ENCODE data around the gene FNIP2. TPM values are rescaled to one million over a fixed set of nuclear protein-coding genes. Genes with fewer than 3 reads are reported as not detected.

FNIP2 gene
- total and polyA plus RNA-seq, 2 experiments from 2014 or later, result 1.8 to 22.4 TPM

DNA sequence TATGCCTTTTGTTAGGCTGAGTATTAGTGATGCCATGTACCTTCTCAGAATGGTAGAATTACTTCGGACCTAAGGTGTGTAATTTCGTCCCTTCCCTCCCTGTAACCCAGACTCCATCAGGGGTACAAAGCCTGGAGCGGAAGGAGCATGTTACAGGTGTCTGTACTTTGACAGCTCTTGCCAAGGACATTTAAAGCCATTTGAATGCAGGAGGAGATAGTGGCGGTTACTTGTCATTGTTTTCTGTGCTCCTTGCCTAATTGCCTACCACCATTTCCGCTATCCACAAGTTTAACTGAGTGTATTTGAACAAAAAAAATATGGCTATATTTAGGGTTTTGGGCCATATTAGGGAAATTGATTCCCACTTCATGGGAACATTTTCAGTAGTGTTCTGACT lies 1.8 kb downstream of the FNIP2 start:
- Histone ChIP-seq H3K9me2 (ENCODE audit: insufficient read depth) (no peaks in the 10 kb centered on the region), H4K20me1 (ENCODE audit: insufficient read depth) (no peaks in the 10 kb centered on the region), H3K4me2 (ENCODE audit: unreplicated experiment) (peak overlapping the region; percentile 91), H3K79me2 (ENCODE audit: insufficient read depth) (peaks cover 60% of the 10 kb centered on the region), H3K27me3 (replicated peaks; ENCODE audit: insufficient read depth) (no peaks in the 10 kb centered on the region), H3K4me1 (ENCODE audit: insufficient read depth) (peaks cover 20% of the 10 kb centered on the region), H3K36me3 (ENCODE audit: low read depth) (no peaks in the 10 kb centered on the region), H3K4me3 (no peak overlapping the region), H2AFZ (no peak overlapping the region), H3K9me3 (ENCODE audit: low read depth) (no peaks in the 10 kb centered on the region), H3K27ac (no peak overlapping the region), H3F3A (ENCODE audit: insufficient read depth) (peaks cover 16% of the 10 kb centered on the region; the same call in 1 of the 2 replicates), H3K9ac (no peak overlapping the region)
- 96 to 98% methylated on average over 5 of the region's 5 CpGs for WGBS, 2 experiments (ENCODE audit: low coverage in 1 of 2, low lambda C conversion rate in 2 of 2, missing lambda C conversion rate in 2 of 2)
- in situ Hi-C loops (cut with MboI), result no loop called here
- no peak for TF ChIP-seq EZH2phosphoT487 (IDR thresholded peaks at IDR 0.05; ENCODE audit: insufficient read depth, low read depth)
- no peak for TF ChIP-seq EZH2 (IDR thresholded peaks at IDR 0.05; ENCODE audit: insufficient read depth, poor library complexity, severe bottlenecking)
- DNase-seq, result no peak

DNA sequence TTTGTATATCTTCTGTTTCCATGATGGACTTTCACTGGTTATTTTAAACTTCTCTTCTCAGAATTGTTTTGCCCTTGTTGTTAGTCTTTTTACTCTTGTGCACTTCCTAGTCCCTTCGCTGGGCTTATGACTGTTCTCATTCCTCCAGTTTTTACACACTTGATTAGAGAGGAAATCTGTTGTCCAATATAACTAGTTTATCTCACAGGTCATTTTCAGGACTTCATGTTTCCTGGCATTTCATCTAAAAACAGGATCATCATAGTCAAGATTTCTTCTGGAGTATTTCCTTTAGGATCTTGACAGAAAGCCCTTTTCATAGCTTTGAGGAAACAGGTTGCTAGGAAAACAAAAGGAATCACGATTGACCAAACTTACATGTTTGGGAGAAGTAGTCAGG lies 3.0 kb downstream of the FNIP2 start:
- peaks cover 71% of the 10 kb centered on the region for H3K79me2 ChIP-seq (ENCODE audit: insufficient read depth)
- no peak overlapping the region for H2AFZ ChIP-seq
- H3F3A ChIP-seq (ENCODE audit: insufficient read depth), result peaks cover 23% of the 10 kb centered on the region; the same call in 1 of the 2 replicates
- H3K9me2 ChIP-seq (ENCODE audit: insufficient read depth), result no peaks in the 10 kb centered on the region
- H3K4me1 ChIP-seq (ENCODE audit: insufficient read depth), result peaks cover 23% of the 10 kb centered on the region
- H4K20me1 ChIP-seq (ENCODE audit: insufficient read depth), result no peaks in the 10 kb centered on the region
- H3K9me3 ChIP-seq (ENCODE audit: low read depth), result no peaks in the 10 kb centered on the region
- H3K4me3 ChIP-seq, result no peak overlapping the region
- in situ Hi-C loops (cut with MboI), result no loop called here
- no peaks in the 10 kb centered on the region for H3K27me3 ChIP-seq (replicated peaks; ENCODE audit: insufficient read depth)
- H3K9ac ChIP-seq, result no peak overlapping the region
- no peak for DNase-seq
- no peak overlapping the region for H3K27ac ChIP-seq
- WGBS, 2 experiments (ENCODE audit: low coverage in 1 of 2, low lambda C conversion rate in 2 of 2, missing lambda C conversion rate in 2 of 2), result 78 to 80% methylated on average over 2 of the region's 2 CpGs
- H3K4me2 ChIP-seq (ENCODE audit: unreplicated experiment), result no peak overlapping the region
- H3K36me3 ChIP-seq (ENCODE audit: low read depth), result no peaks in the 10 kb centered on the region
- TF ChIP-seq EZH2phosphoT487 (IDR thresholded peaks at IDR 0.05; ENCODE audit: insufficient read depth, low read depth) (no peak), EZH2 (IDR thresholded peaks at IDR 0.05; ENCODE audit: insufficient read depth, poor library complexity, severe bottlenecking) (no peak)

DNA sequence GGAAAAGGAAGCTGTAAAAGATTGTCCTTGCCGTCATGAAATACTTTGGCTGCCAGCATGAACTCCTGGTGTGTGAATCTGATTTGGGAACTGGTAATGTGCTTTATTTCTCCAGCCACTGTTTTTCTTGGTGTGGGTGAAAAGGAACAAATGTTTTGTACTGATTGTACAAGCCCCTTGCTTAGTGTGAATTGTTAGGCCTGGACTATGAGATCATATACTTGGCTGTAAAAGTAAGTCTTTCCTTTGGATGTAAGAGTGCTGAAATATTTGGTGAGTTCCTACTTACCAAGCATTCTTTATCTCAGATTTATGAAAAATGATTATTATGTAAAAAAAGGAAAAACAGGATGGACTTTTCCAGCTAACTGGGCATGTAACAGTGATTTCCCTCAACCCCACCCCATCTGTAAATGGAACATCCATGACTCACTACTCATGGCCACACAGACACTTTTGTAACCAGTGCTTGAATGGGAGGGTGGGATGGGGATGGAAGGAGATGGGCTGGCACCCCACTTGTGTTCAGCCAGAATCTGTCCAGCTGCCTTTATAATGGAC lies 6.3 kb downstream of the FNIP2 start:
- H3K4me3 ChIP-seq, result peak overlapping the region; percentile 18; the same call in 1 of the 2 replicates
- no peaks in the 10 kb centered on the region for H4K20me1 ChIP-seq (ENCODE audit: insufficient read depth)
- peak overlapping the region; percentile 35 for H3K9ac ChIP-seq
- no peaks in the 10 kb centered on the region for H3K27me3 ChIP-seq (replicated peaks; ENCODE audit: insufficient read depth)
- H3K36me3 ChIP-seq (ENCODE audit: low read depth), result no peaks in the 10 kb centered on the region
- H3K4me2 ChIP-seq (ENCODE audit: unreplicated experiment), result peak overlapping the region; percentile 50
- H3F3A ChIP-seq (ENCODE audit: insufficient read depth), result peaks cover 8% of the 10 kb centered on the region; the same call in 1 of the 2 replicates
- peak; percentile 73 for DNase-seq
- peak overlapping the region; percentile 45 for H2AFZ ChIP-seq
- H3K4me1 ChIP-seq (ENCODE audit: insufficient read depth), result peaks cover 23% of the 10 kb centered on the region
- 14 to 15% methylated on average over 1 of the region's 1 CpG for WGBS, 2 experiments (ENCODE audit: low coverage in 1 of 2, low lambda C conversion rate in 2 of 2, missing lambda C conversion rate in 2 of 2)
- peaks cover 98% of the 10 kb centered on the region for H3K79me2 ChIP-seq (ENCODE audit: insufficient read depth)
- in situ Hi-C loops (cut with MboI), result no loop called here
- no peaks in the 10 kb centered on the region for H3K9me3 ChIP-seq (ENCODE audit: low read depth)
- TF ChIP-seq EZH2phosphoT487 (IDR thresholded peaks at IDR 0.05; ENCODE audit: insufficient read depth, low read depth) (no peak), EZH2 (IDR thresholded peaks at IDR 0.05; ENCODE audit: insufficient read depth, poor library complexity, severe bottlenecking) (no peak)
- H3K9me2 ChIP-seq (ENCODE audit: insufficient read depth), result no peaks in the 10 kb centered on the region
- H3K27ac ChIP-seq, result peak overlapping the region; percentile 64

DNA sequence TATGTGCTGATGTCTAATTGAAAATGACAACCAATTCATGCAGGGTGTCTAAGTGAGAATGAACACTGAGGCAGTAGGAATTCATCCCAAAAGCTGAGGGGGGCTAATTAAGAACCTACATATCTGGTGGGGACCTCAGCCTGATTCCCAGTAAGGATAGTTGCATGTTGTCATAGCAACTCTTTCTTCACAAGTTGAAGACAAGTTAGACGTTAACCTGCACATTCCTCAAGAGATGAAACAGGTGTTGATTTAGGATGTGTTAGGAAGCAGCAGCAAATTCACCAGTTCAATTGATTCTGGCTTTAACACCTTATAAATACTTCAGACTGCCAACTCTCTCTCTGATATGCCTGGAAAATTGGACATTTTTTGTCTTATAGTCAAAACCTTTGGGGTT lies 7.3 kb downstream of the FNIP2 start:
- peaks cover 98% of the 10 kb centered on the region for H3K79me2 ChIP-seq (ENCODE audit: insufficient read depth)
- no peaks in the 10 kb centered on the region for H4K20me1 ChIP-seq (ENCODE audit: insufficient read depth)
- no peak for TF ChIP-seq EZH2 (IDR thresholded peaks at IDR 0.05; ENCODE audit: insufficient read depth, poor library complexity, severe bottlenecking)
- no peak for TF ChIP-seq EZH2phosphoT487 (IDR thresholded peaks at IDR 0.05; ENCODE audit: insufficient read depth, low read depth)
- H3K9me2 ChIP-seq (ENCODE audit: insufficient read depth), result no peaks in the 10 kb centered on the region
- H3F3A ChIP-seq (ENCODE audit: insufficient read depth), result peaks cover 8% of the 10 kb centered on the region; the same call in 1 of the 2 replicates
- no peak overlapping the region for H3K9ac ChIP-seq
- H3K4me2 ChIP-seq (ENCODE audit: unreplicated experiment), result no peak overlapping the region
- no peak overlapping the region for H2AFZ ChIP-seq
- H3K9me3 ChIP-seq (ENCODE audit: low read depth), result no peaks in the 10 kb centered on the region
- no peak overlapping the region for H3K27ac ChIP-seq
- peaks cover 18% of the 10 kb centered on the region for H3K4me1 ChIP-seq (ENCODE audit: insufficient read depth)
- no peak overlapping the region for H3K4me3 ChIP-seq
- no peaks in the 10 kb centered on the region for H3K36me3 ChIP-seq (ENCODE audit: low read depth)
- H3K27me3 ChIP-seq (replicated peaks; ENCODE audit: insufficient read depth), result no peaks in the 10 kb centered on the region
- whole genome bisulfite sequencing, 2 experiments (ENCODE audit: low coverage in 1 of 2, low lambda C conversion rate in 2 of 2, missing lambda C conversion rate in 2 of 2), result 53 to 71% methylated on average over 1 of the region's 1 CpG
- DNase-seq, result no peak
- in situ Hi-C loops (cut with MboI), result no loop called here
